Heart left ventricle (tissue), 13 donors: ENCODE results near the gene STIM2.

ENCODE experiments used
- POLR2A ChIP-seq, 2 donors: fragments of 450-650 bp; IDR thresholded peaks; one replicate each; pipeline ENCODE4 v1.6.1; 2017; ENCODE audit warnings: antibody characterized with exemption in 2 of 2, mild to moderate bottlenecking in 2 of 2, moderate library complexity in 2 of 2
- TF ChIP-seq, protein P1 (sequence below), 12 donors: fragments of 200-600 bp; sonication (generic) in 4 of 12; IDR thresholded peaks; one replicate each; pipeline versions ENCODE4 v1.5.0 to v1.8.0; 2018 to 2022; ENCODE audit warnings: antibody characterized with exemption in 12 of 12, mild to moderate bottlenecking in 5 of 12
- donor health status: ischemic (EF 13 %, LVEDD 7.1; RV severe dilation, severe dysfunction).
- donor health status: DM: no; HTN: yes; CAD: no.
- donor health status: DM: no; HTN: no; CAD: no.
- donor health status: ischemic (EF 25% LVEDD 6.9; RV normal size, moderate dysfunction).
- donor health status: ischemic (EF 25% LVEDD 5.7; RV mildly dilated, moderate dysfunction).
- donor health status: ischemic (EF 35%, LVEDD 5.7; RV mildly dilated, moderate dysfunction).
- donor health status: nonischemic (EF 11% LVEDD 7.7; RV severe dilation, severe dysfunction).
- donor health status: DM: yes; HTN: yes; CAD: no.
- donor health status: PGD.
- donor health status: ischemic (EF 29% LVEDD 5.4; RV normal size, mild dysfunction).
- donor health status: nonischemic (EF 23%, LVEDD 6.1; RV moderate dilation, normal function).

DNA sequence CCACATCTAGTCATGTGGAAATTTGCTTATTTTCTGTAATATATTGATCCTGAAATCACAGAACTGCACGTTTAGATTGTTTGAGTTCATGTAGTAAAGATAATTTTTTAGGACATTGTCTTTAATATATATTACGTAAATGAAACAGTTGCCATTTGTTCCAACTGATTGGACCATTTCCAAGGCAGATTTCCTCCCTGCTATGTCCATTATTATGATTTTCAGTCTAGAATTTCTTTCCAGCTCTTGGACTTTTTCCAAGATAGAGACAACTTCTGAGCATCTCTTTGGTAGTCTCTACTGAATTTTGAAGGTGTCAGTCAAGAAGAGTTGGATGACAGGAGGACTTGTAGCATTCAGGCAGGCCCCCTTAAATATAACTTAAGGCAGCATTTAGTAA lies 94.6 kb downstream of the STIM2 start:
- no peak for TF ChIP-seq POLR2A (IDR thresholded peaks at IDR 0.05)
- TF ChIP-seq, protein P1, sequence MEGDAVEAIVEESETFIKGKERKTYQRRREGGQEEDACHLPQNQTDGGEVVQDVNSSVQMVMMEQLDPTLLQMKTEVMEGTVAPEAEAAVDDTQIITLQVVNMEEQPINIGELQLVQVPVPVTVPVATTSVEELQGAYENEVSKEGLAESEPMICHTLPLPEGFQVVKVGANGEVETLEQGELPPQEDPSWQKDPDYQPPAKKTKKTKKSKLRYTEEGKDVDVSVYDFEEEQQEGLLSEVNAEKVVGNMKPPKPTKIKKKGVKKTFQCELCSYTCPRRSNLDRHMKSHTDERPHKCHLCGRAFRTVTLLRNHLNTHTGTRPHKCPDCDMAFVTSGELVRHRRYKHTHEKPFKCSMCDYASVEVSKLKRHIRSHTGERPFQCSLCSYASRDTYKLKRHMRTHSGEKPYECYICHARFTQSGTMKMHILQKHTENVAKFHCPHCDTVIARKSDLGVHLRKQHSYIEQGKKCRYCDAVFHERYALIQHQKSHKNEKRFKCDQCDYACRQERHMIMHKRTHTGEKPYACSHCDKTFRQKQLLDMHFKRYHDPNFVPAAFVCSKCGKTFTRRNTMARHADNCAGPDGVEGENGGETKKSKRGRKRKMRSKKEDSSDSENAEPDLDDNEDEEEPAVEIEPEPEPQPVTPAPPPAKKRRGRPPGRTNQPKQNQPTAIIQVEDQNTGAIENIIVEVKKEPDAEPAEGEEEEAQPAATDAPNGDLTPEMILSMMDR (IDR thresholded peaks at IDR 0.05): no peak
